Measurements from ENCODE around the gene LRRC8D.
"Not testable (repeated sequence)": the region's sequence is repeated elsewhere in the genome, so short reads cannot be mapped to it uniquely, and the experiment has no call there.

LRRC8D gene

DNA sequence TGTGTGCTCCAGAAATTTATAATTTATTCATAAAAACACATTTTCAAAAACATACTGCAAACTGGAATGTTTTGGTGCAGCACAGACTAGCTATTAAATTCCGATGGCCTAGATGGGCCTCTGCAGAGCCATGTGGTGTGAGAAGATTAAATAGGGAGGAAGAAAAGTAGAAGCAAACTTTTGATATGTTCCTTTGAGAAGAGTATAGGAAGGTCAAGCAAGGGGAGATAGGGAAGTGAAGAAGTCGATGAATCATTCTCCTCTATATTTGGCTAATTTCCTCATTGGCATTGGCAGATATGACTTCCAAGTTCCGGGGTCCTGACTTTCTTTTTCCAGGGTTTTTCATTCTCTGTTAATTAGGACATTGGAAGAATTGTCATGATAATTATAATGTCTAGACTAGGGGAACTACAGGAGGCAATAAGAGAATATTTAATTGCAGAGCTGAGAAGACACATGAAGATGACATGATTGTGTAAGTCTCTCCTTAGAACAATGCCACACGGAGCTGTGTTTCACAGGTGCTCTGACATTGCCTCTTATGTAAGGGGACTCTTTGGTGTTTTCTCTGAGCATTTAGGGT is 154.8 kb downstream of the LRRC8D start:
- TF ChIP-seq CTCF (conservative IDR thresholded peaks at IDR 0.05) = no peak
- H3K27ac ChIP-seq = no peak overlapping the region

- no peak overlapping the region for H3K27ac ChIP-seq
- no peak for TF ChIP-seq CTCF (conservative IDR thresholded peaks at IDR 0.05)
These were observed 157.9 kb downstream of the LRRC8D start for GRCh38 chr1:89978755-89979154.

DNA sequence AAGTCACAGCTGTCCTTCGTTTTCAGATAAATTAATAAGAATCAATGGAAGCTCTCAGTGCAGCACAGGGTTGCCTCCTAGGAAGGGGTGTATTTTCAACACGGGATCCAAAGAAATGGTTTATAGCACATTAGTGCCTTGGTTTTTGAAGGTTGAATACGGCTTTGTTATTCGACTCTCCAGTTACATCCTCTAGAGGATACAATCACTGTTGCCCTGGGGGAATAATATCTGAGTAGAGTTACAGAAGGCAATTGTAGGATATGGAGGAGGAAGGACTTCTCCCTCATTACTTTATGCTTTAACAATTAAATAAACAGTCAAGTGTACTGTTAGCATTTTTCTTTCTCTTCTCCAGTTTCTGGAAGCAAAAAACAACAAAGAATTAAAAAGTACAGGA is 159.8 kb downstream of the LRRC8D start:
- TF ChIP-seq CTCF (conservative IDR thresholded peaks at IDR 0.05) = no peak
- H3K27ac ChIP-seq = no peak overlapping the region

- H3K27ac ChIP-seq = not testable (repeated sequence)
These were observed 162.0 kb downstream of the LRRC8D start for GRCh38 chr1:89982846-89983245.

DNA sequence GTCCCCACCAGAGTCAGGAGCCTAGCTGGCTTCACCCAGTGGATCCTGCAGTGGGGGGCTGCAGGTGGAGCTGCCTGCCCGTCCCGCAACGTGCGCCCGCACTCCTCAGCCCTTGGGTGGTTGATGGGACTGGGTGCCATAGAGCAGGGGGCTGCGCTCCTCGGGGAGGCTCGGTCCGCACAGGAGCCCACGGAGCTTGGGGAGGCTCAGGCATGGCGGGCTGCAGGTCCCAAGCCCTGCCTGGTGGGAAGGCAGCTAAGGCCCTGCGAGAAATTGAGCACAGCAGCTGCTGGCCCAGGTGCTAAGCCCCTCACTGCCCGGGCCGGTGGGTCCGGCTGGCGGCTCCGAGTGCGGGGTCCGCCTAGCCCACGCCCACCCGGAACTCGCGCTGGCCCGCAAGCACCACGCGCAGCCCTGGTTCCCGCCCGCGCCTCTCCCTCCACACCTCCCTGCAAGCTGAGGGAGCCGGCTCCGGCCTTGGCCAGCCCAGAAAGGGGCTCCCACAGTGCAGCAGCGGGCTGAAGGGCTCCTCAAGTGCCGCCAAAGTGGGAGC is 163.8 kb downstream of the LRRC8D start:
- H3K27ac ChIP-seq = not testable (repeated sequence)

DNA sequence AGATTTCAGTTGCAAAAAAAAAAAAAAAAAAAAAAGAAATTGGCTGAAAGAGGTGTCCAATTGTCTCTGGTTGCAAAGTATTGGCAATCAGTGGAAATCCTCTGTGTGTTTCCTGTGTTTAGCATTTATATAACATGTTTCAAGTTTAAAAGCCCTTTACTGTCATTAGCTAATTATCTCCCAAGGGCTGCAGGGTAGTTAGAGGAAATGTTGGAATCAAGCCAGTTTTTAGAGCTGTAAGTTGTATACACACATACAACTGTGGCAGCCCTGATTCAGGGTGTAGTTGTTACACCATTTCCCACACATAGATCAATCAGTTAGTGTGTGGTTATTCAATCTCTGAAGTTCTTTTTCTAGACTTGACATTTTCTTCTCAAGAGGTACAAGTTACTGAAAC is 165.2 kb downstream of the LRRC8D start:
- TF ChIP-seq CTCF (conservative IDR thresholded peaks at IDR 0.05) = no peak
- H3K27ac ChIP-seq = no peak overlapping the region
